Activated CD4-positive, CD25-positive, alpha-beta regulatory T cell (primary cell): ENCODE data around the gene C2CD4C.
"Not testable (repeated sequence)": the region's sequence is repeated elsewhere in the genome, so short reads cannot be mapped to it uniquely, and the experiment has no call there.

Source experiments
- DNase-seq, 4 experiments: peaks; one replicate each; lab custom pipeline; 2025; lab: John Stamatoyannopoulos, UW

The C2CD4C gene

GRCh38 chr19:398719-399118 lies 10.2 kb downstream of the C2CD4C start:
- no peak for DNase-seq

GRCh38 chr19:397941-398706 lies 10.8 kb downstream of the C2CD4C start:
- no peak for DNase-seq

- DNase-seq = no peak
These were observed 11.6 kb downstream of the C2CD4C start for GRCh38 chr19:397321-397720.

- no peak for DNase-seq
These were observed 13.5 kb downstream of the C2CD4C start for GRCh38 chr19:395467-395866.

GRCh38 chr19:394857-395256 lies 14.1 kb downstream of the C2CD4C start:
- not testable (repeated sequence) for DNase-seq

- not testable (repeated sequence) for DNase-seq
These were observed 15.4 kb downstream of the C2CD4C start for GRCh38 chr19:393560-393959.

- no peak for DNase-seq
These were observed 16.5 kb downstream of the C2CD4C start for GRCh38 chr19:392375-392970.

- DNase-seq = no peak
These were observed 17.1 kb downstream of the C2CD4C start for GRCh38 chr19:391726-392374.

GRCh38 chr19:391207-391557 lies 17.8 kb downstream of the C2CD4C start:
- no peak for DNase-seq

- DNase-seq = no peak
These were observed 18.4 kb downstream of the C2CD4C start for GRCh38 chr19:390386-391206.

- no peak for DNase-seq
These were observed 19.0 kb downstream of the C2CD4C start for GRCh38 chr19:389935-390289.

GRCh38 chr19:389255-389934 lies 19.6 kb downstream of the C2CD4C start:
- no peak for DNase-seq

- DNase-seq = no peak
These were observed 20.3 kb downstream of the C2CD4C start for GRCh38 chr19:388691-389090.

GRCh38 chr19:387777-388176 lies 21.2 kb downstream of the C2CD4C start:
- DNase-seq = no peak

GRCh38 chr19:386632-387301 lies 22.2 kb downstream of the C2CD4C start:
- DNase-seq = not testable (repeated sequence)

- DNase-seq = not testable (repeated sequence)
These were observed 22.8 kb downstream of the C2CD4C start for GRCh38 chr19:386189-386588.

GRCh38 chr19:384799-385169 lies 24.2 kb downstream of the C2CD4C start:
- no peak for DNase-seq

- no peak for DNase-seq
These were observed 24.8 kb downstream of the C2CD4C start for GRCh38 chr19:383922-384798.

GRCh38 chr19:383040-383439 lies 25.9 kb downstream of the C2CD4C start:
- DNase-seq = no peak

- not testable (repeated sequence) for DNase-seq
These were observed 26.4 kb downstream of the C2CD4C start for GRCh38 chr19:382578-382977.
